CD4-positive, alpha-beta T cell (primary cell): ENCODE data around the gene RAB28. TPM values are rescaled to one million over a fixed set of nuclear protein-coding genes. Genes with fewer than 3 reads are reported as not detected.

Source experiments
- ATAC-seq: fragments of 200-7000 bp; cut with Tn5 transposase; one replicate; pipeline ENCODE4 v1.10.0; 2022; ENCODE audit warnings: mild to moderate bottlenecking; ENCODE audit not compliant: poor library complexity
- CTCF ChIA-PET: fragments of 350-600 bp; sonication (Branson Sonifier 250); formaldehyde crosslinking; loops from one replicate; lab custom pipeline; 2021; ENCODE audit warnings: antibody characterized with exemption, inconsistent platforms; lab: Charles Lee
- POLR2A ChIA-PET: fragments of 350-600 bp; sonication (Branson Sonifier 250); formaldehyde crosslinking; loops from one replicate; lab custom pipeline; 2021; ENCODE audit warnings: antibody characterized with exemption, inconsistent platforms; lab: Charles Lee
- DNase-seq, 14 experiments: peaks; one replicate each; pipeline ENCODE4 v3.0.0-alpha.2; 2013 to 2020; ENCODE audit warnings: mixed read lengths in 2 of 14
- H3K27ac ChIP-seq, 2 donors: one replicate each; pipeline versions ENCODE4 v1.5.1 to v1.7.0; 2013; ENCODE audit warnings: low read length in 2 of 2, low read depth in 1 of 2, mild to moderate bottlenecking in 1 of 2
- H3K27me3 ChIP-seq, 2 experiments: 1 replicate in 1 of 2; 2 replicates in 1 of 2; pipeline versions ENCODE4 v1.6.1 to v1.7.0; 2013; ENCODE audit warnings: low read length in 2 of 2, control low read depth in 1 of 2, mild to moderate bottlenecking in 1 of 2, moderate library complexity in 1 of 2; ENCODE audit not compliant: insufficient read depth in 2 of 2, control insufficient read depth in 1 of 2
- H3K36me3 ChIP-seq: one replicate; pipeline ENCODE4 v1.6.1; 2013; ENCODE audit warnings: low read length, control low read depth; ENCODE audit not compliant: insufficient read depth
- H3K4me1 ChIP-seq: one replicate; pipeline ENCODE4 v1.6.1; 2013; ENCODE audit warnings: low read length, control low read depth; ENCODE audit not compliant: insufficient read depth
- H3K4me3 ChIP-seq: one replicate; pipeline ENCODE4 v1.5.1; 2013; ENCODE audit warnings: mild to moderate bottlenecking, low read length, moderate library complexity
- H3K9me3 ChIP-seq, 2 experiments: 1 replicate in 1 of 2; 2 replicates in 1 of 2; pipeline versions ENCODE4 v1.6.1 to v1.7.0; 2013; ENCODE audit warnings: low read length in 2 of 2, mild to moderate bottlenecking in 2 of 2, control low read depth in 1 of 2, moderate library complexity in 1 of 2; ENCODE audit not compliant: control insufficient read depth in 1 of 2, insufficient read depth in 1 of 2
- H3K27ac Mint-ChIP-seq: one replicate; pipeline ENCODE4 v1.8.0; 2020; ENCODE audit warnings: mixed read lengths
- H3K27me3 Mint-ChIP-seq: one replicate; pipeline ENCODE4 v1.8.0; 2021; ENCODE audit warnings: mixed read lengths
- H3K36me3 Mint-ChIP-seq: one replicate; pipeline ENCODE4 v1.8.0; 2021; ENCODE audit warnings: low read depth, mixed read lengths
- H3K4me1 Mint-ChIP-seq: one replicate; pipeline ENCODE4 v1.8.0; 2021; ENCODE audit warnings: low read depth, mixed read lengths
- H3K4me3 Mint-ChIP-seq: one replicate; pipeline ENCODE4 v1.8.0; 2020; ENCODE audit warnings: mild to moderate bottlenecking, mixed read lengths
- H3K9me3 Mint-ChIP-seq: one replicate; pipeline ENCODE4 v1.8.0; 2020; ENCODE audit warnings: mixed read lengths
- CTCF ChIP-seq: fragments of 200-600 bp; IDR thresholded peaks from one replicate; pipeline ENCODE4 v1.8.0; 2022; ENCODE audit warnings: antibody characterized with exemption, mild to moderate bottlenecking
- intact Hi-C, 2 experiments: fragments of 100-400 bp; cut with DNase I in 1 of 2; cut with micrococcal nuclease in 1 of 2; formaldehyde crosslinking; loops; one replicate each; pipeline versions ENCODE4 v1.15.1 to v1.9.0; 2023 to 2025; cut with DNase I, micrococcal nuclease
- total RNA-seq, 174 experiments: library from RNA in 2 of 174; stranded (reverse) in 2 of 174; gene quantifications; one replicate each; pipeline ENCODE4 v1.2.3 and lab custom pipeline; 2021 to 2026

Gene RAB28
- total RNA-seq, 2 experiments from 2014 or later = 3.9 to 4.2 TPM

- no peaks in the 10 kb centered on the region for H3K9me3 ChIP-seq
- peaks cover 67% of the 10 kb centered on the region for H3K36me3 Mint-ChIP-seq
- no peaks in the 10 kb centered on the region for H3K4me1 Mint-ChIP-seq
- no peaks in the 10 kb centered on the region for H3K27me3 ChIP-seq
- no peak overlapping the region for H3K4me3 ChIP-seq
- no peak for TF ChIP-seq CTCF
- ChIA-PET CTCF (no interaction called here), POLR2A (no interaction called here)
- no peaks in the 10 kb centered on the region for H3K4me1 ChIP-seq
- no peak for ATAC-seq
- no peaks in the 10 kb centered on the region for H3K27me3 Mint-ChIP-seq
- H3K27ac ChIP-seq = no peak overlapping the region
- H3K36me3 ChIP-seq = no peaks in the 10 kb centered on the region
- DNase-seq = no peak
- H3K27ac Mint-ChIP-seq = no peak overlapping the region
- H3K9me3 Mint-ChIP-seq = no peaks in the 10 kb centered on the region
- intact Hi-C loops = no loop called here
- H3K4me3 Mint-ChIP-seq = no peak overlapping the region
These were observed 118.9 kb downstream of the RAB28 start for GRCh38 chr4:13365195-13365594.

GRCh38 chr4:13364653-13365052, 119.5 kb downstream of the RAB28 start:
- Mint-ChIP-seq H3K36me3 (peaks cover 72% of the 10 kb centered on the region), H3K27ac (no peak overlapping the region)

GRCh38 chr4:13364172-13364571, 120.0 kb downstream of the RAB28 start:
- CTCF ChIA-PET = no interaction called here
- no peaks in the 10 kb centered on the region for H3K9me3 ChIP-seq
- H3K27me3 ChIP-seq = no peaks in the 10 kb centered on the region
- H3K4me3 ChIP-seq = no peak overlapping the region
- DNase-seq = no peak
- TF ChIP-seq CTCF = no peak
- Mint-ChIP-seq H3K27ac (no peak overlapping the region), H3K27me3 (no peaks in the 10 kb centered on the region), H3K9me3 (no peaks in the 10 kb centered on the region), H3K36me3 (peaks cover 77% of the 10 kb centered on the region), H3K4me1 (no peaks in the 10 kb centered on the region), H3K4me3 (no peak overlapping the region)
- H3K27ac ChIP-seq = no peak overlapping the region
- intact Hi-C loops = no loop called here
- no peak for ATAC-seq
- POLR2A ChIA-PET = no interaction called here
- H3K36me3 ChIP-seq = no peaks in the 10 kb centered on the region
- no peaks in the 10 kb centered on the region for H3K4me1 ChIP-seq

More at GRCh38 chr4:13364653-13365052, 119.5 kb downstream of the RAB28 start:
- Histone ChIP-seq H3K9me3 (no peaks in the 10 kb centered on the region), H3K36me3 (no peaks in the 10 kb centered on the region), H3K4me3 (no peak overlapping the region), H3K27me3 (no peaks in the 10 kb centered on the region), H3K4me1 (no peaks in the 10 kb centered on the region), H3K27ac (no peak overlapping the region)
- no peaks in the 10 kb centered on the region for H3K4me1 Mint-ChIP-seq
- TF ChIP-seq CTCF = no peak
- DNase-seq = no peak
- no peak for ATAC-seq
- H3K9me3 Mint-ChIP-seq = no peaks in the 10 kb centered on the region
- H3K4me3 Mint-ChIP-seq = no peak overlapping the region
- intact Hi-C loops = no loop called here
- CTCF ChIA-PET = no interaction called here
- POLR2A ChIA-PET = no interaction called here
- no peaks in the 10 kb centered on the region for H3K27me3 Mint-ChIP-seq
